OCI-LY7 (cell line): Measurements from ENCODE around the gene MTARC2.

Experiments
- CTCF ChIP-seq: fragments of 200-600 bp; sonication (generic); conservative IDR thresholded peaks from 2 replicates; pipeline ENCODE4 v1.5.1; 2014; ENCODE audit warnings: mild to moderate bottlenecking, antibody characterized with exemption, low read length, moderate library complexity, mixed read lengths
- EZH2phosphoT487 ChIP-seq: fragments of 200-600 bp; sonication (generic); IDR thresholded peaks from 2 replicates; pipeline ENCODE4 v1.6.1; 2018; ENCODE audit warnings: low read depth, borderline replicate concordance, mild to moderate bottlenecking, mixed run types, antibody characterized with exemption, low read length, moderate library complexity, mixed read lengths

- TF ChIP-seq CTCF (no peak), EZH2phosphoT487 (no peak)
Measured at GRCh38 chr1:220797553-220797952, 49.4 kb downstream of the MTARC2 start.
